SHP77 treated with DMSO at 0.1 percent for 48 hours (cell line): ENCODE measurements around the gene TDRD15.
"Not testable (repeated sequence)": the region's sequence is repeated elsewhere in the genome, so short reads cannot be mapped to it uniquely, and the experiment has no call there.

Experiments
- DNase-seq: peaks from one replicate; lab custom pipeline; 2025; lab: John Stamatoyannopoulos, UW

Gene TDRD15

DNA sequence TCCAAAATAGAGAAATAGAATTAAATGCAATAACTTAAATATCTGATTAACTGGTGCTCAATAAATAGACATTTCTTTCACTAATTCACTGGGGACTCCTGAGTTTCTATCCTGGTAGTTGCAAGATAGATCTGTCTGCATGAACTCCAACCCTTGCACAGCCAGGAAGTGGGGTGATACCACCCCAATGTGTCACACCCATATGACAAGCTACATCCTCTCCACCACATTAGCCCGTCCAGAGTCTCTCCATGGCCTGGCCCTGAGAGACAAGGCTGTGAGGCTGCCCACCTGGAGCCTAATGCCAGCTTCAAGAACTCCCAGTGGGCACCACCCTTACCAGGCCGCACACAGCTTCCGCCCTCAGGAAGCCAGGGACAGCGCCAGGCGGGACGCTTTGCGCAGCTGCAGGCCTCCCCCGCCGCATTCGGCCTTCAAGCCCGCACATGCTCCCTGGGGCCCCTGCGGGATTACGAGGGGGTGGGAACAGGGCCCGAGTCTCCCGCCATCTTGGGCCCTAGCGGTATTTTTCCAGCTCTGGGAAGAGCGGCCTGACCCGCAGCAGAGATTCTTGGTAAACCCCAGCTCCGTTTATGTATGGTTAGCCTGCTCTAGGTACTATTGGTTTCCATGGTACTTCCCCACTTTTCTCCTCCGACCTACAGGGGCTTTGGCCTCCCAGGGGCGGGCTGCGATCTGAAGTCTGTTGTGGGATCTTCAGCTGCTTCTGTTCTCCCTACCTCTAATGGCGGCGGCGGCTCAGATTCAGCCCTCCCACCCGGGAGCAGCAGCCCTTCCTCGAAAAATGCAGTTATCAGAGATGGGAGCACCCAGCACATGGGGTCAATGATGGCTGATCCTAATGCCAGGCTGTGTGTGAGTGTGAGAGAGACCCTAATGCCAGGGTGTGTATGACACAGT is at the start of gene TDRD15:
Gene TDRD15, plus strand, starts transcription at position 496 of the 921 bp plus-strand sequence. CDS start 13,500 bp downstream, outside the sequence.
- DNase-seq: no peak

DNA sequence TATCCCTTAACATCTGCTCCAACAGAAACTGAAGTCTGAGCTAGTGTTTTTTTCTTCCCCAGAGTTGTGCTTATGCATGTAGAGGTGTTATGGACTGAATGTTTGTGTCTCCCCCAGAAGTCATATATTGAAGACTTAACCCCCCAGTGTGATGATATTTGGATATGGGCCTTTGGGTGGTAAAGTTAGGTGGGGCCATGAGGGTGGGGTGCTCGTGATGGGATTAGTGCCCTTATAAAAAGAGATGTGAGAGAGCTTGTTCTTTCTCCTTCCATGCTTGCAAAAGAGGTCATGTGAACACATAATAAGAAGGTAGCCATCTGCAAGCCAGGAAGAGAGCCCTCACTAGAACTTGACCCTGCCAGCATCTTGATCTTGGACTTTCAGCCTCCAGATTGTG is 45.5 kb upstream of the TDRD15 start:
- no peak for DNase-seq

DNA sequence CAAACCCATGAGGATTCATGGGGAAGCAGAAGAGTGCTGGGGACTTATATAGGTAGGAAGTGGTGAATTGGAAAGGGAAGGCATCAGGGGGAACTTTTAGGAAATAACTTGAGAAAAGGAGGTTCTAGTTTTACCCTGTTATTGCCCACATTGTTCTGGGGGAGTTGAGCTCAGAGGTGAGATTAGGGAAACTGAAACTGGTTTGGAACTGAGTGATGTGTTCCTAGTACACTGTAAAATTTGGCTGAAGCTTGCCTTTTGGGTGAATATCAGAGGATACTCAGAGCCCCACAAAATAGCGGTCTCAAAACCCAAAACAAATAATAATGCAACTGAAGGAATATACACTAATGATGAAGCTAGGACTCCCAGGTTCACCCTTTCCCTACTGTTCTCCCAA is 40.3 kb upstream of the TDRD15 start:
- no peak for DNase-seq

DNA sequence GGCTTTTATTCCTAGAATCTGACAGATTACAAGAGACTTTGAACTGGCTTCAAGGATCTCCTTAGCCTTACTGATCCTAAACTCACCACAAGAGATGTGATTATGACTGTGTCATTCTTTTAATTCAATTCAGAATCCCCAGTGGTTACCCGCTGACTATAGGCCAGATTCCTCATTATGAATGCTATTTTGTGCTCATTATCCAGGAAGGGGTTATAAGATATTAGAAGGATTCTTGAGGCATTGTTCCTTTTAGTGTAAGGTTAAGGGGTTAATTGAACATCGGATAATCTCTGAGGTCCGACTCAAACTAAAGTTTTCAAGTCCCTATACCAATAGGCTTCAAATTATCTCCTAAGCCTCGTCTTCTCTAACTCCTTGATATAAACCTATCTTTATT is 39.4 kb upstream of the TDRD15 start:
- DNase-seq: no peak

DNA sequence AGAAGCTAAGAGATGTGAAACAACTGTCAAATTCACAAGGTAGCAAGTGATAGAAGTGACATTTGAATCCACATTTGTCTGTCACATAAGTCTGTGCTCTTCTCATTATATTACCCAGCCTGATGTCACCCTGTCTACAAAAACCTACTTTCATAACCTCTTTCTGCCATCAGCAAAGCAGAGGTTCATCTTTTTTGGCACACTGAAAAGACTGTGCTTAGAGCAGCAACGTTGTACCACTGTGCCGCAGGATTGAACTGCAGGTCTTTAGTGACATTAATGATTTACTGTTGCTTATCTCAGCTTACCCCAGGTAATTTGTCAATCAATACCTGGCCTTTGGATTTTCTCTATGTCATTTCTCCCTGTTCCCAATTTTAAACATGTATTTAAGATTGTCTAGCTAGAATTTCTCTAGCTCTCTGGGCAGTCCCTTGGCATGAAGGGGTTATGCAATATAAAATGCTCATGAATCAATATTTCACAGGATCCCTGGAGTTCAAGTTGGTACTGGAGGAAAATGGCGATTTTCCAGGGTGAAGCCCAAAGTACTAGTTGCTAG is 31.4 kb upstream of the TDRD15 start:
- no peak for DNase-seq

DNA sequence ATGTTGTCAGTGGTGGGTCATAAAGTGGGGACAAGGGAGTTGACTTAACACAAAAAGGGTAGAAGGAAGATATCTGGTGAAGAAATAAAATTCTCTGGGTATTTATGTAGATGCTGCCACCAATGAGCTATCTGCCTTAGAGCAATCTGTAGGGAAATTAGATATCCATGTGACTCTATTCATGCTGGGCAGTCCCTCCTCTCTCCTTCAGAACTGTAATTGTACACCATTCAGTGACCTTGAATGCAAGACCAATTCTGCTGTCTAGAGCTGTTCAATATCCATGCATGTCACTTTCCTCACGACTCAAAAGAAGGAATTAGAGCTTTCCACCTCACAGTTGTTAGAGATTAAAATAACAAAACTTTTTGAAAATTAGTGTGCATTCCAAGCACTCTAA is 28.6 kb upstream of the TDRD15 start:
- no peak for DNase-seq

DNA sequence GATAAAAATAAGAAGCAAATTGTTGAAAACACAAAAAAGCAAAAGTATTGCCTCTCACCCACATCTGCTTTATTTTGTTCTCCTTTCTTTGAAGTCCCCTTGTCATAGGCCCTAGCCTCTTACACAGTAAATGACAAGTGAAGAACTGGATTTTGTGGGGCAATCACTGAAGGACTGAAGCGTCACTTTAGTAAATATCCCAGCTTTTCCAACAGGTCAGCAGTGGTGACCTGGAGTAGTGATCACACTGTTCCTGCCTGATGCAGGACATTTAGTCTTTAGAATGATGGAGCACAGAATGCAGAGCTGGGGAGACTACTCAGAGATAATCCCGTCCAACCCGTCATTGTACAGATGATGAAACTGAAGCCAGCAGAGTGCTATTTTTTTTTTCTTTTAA is 28.1 kb upstream of the TDRD15 start:
- DNase-seq: no peak

DNA sequence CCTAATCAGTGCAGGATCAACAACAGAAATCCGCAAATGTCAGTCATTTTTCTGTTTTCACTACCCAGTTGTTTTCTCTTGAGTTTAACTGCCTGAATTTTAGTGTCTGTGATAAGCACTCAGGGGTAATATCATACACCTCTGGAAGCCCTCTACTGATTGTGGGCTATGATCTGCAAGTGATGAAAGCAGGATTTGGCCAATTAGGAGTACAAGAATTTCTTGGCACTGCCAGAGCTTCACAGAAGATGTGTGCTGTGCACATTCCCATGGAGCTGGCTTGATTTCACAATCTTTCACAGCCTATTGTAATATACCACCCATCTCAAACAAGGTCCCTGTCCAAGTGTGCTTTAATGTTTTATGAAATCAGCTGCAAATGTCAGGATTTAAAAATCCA is 27.3 kb upstream of the TDRD15 start:
- no peak for DNase-seq

DNA sequence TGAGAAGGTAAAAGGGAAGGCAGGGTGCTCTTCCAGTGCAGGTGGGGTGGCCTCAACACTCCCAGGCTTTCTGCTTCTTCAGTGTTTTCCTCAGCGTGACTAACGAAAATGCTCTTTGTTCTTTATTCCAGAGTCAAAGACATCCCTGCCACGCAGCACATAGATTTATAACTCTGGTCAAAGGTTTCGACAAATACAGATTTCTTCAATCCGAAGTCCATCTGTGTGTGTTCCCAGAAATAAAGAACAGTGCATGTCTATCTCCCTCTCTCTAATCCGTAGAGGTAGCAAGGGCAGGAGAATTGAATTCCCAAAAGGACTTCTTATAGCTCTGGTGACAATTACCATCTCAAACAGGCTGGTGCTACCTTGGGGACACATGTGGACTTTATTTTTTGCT is 26.4 kb upstream of the TDRD15 start:
- DNase-seq: no peak

DNA sequence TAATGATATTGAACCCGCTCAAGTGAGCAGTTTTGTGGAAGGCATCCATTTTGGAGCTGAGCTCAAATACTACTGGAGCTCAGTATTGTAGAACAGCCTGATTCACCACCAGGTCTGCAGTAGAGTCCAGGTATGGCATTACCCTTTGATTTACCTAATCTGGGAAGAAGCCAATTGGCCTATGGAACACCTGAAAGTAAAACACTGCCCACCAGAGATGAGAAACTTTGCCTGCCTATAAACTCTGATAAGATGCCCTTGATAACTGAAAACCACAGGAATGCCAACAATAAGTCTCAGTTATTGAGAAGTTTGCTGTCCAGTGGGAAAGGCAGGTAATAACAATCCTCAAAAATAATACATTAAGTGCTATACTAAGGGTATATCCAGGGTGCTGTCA is 25.5 kb upstream of the TDRD15 start:
- DNase-seq: no peak

DNA sequence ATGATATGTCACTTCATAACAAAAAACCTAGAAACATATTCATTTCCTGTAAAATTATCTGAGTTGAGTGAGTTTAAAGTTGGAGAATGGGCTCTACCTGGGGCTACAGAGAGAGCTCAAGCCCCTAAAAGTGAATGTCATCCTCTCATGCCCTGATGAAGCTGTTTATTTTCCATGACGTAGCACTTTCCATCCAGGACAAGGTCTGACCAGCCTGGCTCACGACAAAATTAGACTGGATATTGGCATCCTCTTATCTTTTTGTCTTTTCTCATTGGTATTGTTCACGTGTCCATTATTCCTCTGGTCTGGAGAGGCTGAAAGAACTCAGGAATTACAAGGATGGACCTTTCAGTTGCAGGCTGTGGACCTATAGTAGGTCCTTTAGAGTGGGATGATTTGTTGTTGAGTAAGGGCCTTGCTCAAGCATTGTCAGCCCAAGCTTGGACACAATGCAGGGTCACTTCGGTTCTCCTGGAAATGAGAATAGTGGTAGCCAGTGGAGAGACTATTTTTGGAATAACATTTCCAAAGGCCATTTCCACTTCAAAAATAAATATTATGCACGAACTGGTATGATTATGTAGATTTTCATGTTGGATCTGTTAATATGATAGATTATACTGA is 24.4 kb upstream of the TDRD15 start:
- DNase-seq: no peak

DNA sequence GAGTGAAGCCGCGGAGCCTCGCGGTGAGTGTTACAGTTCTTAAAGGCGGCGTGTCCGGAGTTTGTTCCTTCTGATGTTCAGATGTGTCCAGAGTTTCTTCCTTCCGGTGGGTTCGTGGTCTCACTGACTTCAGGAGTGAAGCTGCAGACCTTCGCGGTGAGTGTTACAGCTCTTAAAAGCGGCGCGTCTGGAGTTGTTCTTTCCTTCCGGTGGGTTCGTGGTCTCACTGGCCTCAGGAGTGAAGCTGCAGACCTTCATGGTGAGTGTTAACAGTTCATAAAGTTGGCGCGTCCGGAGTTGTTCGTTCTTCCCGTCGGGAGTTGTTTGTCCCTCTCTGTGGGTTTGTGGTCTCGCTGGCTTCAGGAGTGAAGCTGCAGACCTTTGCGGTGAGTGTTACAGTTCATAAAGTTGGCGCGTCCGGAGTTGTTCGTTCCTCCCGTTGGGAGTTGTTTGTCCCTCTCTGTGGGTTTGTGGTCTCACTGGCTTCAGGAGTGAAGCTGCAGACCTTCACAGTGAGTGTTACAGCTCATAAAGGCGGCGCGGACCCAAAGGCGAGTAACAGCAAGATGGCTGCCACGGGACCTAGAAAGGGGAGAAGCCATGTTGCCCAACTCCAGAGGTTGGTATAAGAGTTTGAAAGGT is 22.1 kb upstream of the TDRD15 start:
- not testable (repeated sequence) for DNase-seq

DNA sequence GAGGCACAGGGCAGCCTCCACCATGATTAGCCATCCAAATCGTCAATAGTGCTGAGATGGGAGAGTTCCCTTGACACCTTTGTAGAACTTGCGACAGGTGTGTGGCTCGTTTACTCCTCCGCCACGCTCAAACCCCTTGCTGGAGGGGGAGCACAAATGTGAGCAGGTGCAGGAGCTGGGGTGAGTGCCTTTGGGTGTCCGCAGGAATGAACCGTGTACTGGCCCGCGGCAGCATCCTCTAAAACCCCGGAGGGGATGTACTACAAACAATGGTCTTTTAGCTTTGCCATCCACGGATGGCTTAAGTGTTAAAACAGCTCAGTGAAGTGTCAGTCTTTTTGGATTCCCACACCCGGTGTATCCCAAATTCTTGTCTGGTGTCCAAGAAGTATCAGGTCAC is 21.4 kb upstream of the TDRD15 start:
- DNase-seq: no peak

DNA sequence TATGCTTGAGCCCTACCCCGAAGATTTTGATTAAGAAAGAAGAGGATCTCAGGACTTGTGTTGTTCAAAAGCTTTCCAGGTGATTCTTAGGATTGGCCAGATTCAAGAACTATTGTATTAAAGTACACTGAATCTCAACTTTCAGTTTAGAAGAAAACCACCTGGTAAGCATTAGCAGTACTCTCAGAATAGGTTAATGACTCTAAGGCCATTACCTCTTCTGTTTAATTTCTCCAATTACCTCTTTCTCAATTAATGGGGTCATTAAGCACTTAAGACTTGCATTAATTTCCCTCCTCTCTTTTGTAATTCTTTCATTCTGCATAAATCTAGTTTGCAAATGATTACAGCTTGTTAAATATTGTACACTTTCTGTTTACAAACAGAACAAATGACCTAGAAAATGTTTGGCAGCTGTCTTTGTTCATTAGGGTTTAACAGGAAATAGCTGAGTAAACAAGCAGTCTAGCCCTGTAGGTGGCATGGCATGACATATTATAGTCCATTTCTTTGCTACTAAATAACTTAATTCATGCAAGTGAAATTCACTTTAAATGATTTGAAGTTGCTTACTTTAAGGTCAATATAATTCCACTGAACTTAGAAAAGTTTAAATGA is 20.4 kb upstream of the TDRD15 start:
- DNase-seq: no peak

DNA sequence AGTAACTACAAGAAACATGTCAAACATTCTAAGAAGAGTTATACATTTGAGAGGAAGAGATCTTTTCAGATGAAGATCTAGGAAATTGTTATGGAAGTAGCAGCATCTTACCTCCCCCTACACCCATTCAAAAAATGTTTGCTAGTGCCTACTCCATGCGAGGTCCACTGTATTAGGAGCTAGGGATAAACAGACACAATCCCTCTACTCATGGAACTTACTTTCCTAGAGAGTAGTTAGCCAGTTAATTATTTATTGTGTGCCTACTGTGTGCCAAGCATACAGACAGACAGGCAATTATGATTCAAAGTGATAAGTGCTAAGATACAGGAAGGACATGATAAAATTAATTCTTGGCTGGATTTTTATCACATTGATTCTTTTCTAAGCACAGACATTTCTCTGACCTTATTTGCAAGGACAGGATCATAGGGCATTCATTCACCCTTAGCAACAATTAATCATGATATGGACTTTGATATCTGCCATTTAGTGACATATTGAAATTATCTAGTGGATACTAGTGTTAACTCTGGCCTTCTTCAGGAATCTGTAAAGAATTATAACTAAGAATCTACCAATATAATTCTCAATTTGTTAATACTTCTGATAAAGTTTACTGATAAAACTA is 19.6 kb upstream of the TDRD15 start:
- no peak for DNase-seq

DNA sequence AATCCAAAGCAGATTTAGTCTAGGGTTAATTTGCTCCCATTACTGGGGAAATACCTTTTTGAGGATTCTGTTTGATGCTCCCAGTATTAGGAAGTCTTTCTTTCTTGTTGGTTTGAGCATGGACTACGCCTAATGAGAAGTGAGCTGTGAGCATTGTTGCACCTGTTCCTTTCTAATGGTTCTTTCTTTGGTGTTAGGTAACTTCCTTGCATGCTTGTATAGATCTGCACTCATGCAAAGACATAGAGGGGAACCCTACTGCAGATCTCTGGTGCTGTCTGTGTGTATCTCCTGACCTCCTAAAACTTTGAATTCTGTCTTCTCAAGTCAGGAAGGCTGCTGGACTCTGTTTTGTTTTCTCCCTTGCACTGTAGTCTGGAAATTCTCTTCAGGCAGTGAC is 12.8 kb upstream of the TDRD15 start:
- DNase-seq: no peak

DNA sequence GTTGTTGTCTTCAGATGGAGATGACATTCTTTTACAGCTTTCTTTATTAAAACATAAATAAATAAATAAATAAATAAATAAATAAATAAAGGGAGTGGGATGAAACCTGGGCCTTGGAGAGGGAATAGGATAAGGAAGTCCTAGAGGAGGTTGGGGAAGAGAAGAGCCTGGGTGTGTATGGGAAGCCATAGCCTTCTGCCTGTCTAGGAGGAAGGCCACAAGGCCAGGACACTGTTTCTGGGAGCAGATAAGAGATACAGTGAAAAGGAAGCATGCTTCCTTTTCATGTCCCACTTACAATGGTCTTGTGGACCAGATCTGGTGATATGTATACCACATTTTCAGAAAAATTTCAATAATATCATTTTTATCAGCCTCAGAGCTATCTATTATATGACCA is 6.1 kb upstream of the TDRD15 start:
- DNase-seq: no peak

DNA sequence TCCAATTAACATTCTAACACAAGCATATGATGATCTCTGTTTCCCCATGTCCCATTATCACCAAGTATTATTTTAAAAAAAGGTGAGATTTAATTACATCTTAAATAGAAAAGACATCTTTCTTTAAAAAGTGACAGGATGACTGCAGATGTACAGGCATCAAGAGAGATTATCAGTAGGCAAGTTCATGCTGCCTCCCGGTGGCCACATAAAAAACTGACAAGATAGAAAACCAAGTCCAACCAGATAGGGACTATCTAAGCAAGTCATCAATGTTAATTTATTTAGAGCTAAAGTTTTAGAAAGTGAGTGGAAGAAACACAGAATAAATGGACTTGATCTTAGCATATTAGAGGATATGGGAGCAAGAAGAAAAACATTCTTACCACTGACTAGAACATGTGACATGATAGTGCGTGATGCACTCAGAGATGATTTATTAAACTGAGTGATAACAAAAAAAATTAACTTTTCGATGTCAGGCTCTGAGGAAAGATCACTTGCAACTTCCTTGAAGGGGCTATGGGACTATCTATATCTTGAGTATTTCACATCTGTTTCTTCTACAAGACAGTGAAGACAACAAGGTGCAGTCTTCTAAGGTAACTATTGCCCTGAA is 5.4 kb upstream of the TDRD15 start:
- peak; percentile 46 for DNase-seq

DNA sequence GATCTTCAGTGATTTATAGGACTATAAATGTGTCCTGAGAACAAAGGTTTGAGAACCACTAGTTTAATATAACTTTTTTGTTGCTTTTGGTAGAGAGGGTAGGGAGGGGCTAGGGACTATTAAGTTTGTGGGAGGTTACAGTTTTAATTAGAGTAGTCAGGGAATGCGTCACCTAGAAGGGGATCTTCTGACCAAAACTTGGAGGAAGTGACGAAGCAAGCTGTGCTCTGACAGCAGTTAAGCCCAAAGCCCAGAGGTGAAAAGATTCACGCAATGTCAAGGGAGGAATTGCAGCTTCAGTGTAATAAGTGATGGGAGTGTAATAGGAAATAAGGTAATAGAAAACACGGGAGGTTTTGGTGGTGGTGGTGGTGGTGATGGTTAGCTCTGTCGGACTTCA is 8.1 kb downstream of the TDRD15 start:
- no peak for DNase-seq

DNA sequence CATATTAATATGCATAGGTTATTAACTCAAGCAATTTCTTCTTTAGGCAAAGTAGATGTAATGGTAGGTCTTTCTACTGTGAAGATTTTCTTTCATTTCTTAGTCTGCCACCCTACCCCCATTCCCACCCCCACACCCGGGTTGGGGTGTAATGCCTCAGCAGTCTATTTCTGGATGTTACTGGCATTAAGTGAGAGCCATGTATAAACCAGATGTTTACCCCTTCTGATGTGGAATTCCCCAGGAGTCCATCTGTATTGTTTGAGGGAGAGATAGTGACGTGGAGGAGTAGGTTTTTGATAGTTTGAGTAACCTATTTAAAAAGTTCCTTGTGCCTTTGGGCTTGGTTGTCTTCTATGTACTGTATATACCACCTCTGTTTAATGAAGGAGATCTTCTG is 11.8 kb downstream of the TDRD15 start:
- no peak for DNase-seq

DNA sequence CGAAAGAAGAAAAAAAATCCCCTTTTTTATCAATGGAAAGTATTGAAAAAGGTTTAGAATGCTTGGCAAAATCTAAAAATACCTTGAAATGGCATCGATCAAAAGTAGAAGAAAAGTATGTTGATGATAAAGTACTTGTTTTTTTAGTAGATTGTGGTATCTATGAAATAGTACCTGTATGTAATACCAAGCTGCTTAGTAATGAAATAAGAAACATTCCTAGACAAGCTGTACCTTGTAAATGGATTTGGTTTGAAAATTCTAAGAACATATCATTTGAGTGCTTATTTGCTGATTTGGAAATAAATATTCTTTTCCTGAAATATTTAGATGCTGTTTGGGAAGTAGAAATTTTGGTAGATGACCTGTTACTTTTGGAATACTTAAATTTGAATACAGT is 18.4 kb downstream of the TDRD15 start:
- no peak for DNase-seq
